ENCODE results near the gene CDH4. TPM values are rescaled to one million over a fixed set of nuclear protein-coding genes. Genes with fewer than 3 reads are reported as not detected.

Gene CDH4
- total RNA-seq, 1 experiment from 2014 or later, result not detected

DNA sequence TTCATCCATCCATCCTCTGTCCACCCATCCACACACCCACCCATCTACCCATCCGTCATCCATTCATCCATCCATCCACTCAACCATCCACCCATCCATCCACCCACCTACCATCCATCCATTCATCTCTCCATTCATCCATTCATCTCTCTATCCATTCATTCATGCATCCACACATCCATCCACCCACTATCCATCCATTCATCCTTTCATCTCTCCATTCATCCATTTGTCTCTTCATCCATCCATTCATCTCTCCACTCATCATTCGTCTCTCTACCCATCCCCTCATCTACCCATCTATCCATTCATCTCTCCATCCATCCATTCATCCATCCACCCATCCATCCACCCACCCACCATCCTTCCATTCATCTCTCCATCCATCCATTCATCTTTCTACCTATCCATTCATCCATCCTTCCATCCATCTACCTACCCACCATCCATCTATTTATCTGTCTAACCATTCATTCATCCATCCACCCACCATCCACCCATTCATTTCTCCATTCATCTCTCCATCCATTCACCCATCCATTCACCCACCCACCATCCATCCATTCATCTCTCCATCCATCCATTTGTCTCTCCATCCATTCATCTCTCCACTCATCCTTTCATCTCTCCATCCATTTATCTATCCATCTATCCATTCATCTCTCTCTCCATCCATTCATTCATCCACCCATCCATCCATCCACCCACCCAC, 538.2 kb downstream of the CDH4 start:
- Histone ChIP-seq H3K27ac (no peak overlapping the region), H3K4me1 (replicated peaks; ENCODE audit: insufficient read depth) (no peaks in the 10 kb centered on the region), H3K4me2 (no peak overlapping the region), H4K20me1 (ENCODE audit: insufficient read depth) (peaks cover 4% of the 10 kb centered on the region; the same call in 1 of the 2 replicates), H3K9me2 (ENCODE audit: insufficient read depth) (no peaks in the 10 kb centered on the region), H3K79me2 (ENCODE audit: low read depth) (no peaks in the 10 kb centered on the region), H2AFZ (no peak overlapping the region), H3K36me3 (ENCODE audit: low read depth) (no peaks in the 10 kb centered on the region), H3F3A (ENCODE audit: insufficient read depth, low read depth) (no peaks in the 10 kb centered on the region), H3K27me3 (ENCODE audit: insufficient read depth, low read depth) (peaks cover 80% of the 10 kb centered on the region), H3K4me3 (no peak overlapping the region), H3K9me3 (ENCODE audit: insufficient read depth, low read depth) (no peaks in the 10 kb centered on the region)
- TF ChIP-seq CTCF (conservative IDR thresholded peaks at IDR 0.05), result no peak
- no peak for TF ChIP-seq EZH2 (IDR thresholded peaks at IDR 0.05; ENCODE audit: low read depth)
- no peak for DNase-seq
- BruUV-seq (replicated peaks), result no TSS peak
- ChIA-PET CTCF (no interaction called here), POLR2A (ENCODE audit: unreplicated experiment) (no interaction called here)
- intact Hi-C loops (cut with micrococcal nuclease; ENCODE audit: unreplicated experiment), result no loop called here

GRCh38 chr20:61791995-61792394, 539.9 kb downstream of the CDH4 start:
- H3F3A ChIP-seq (ENCODE audit: insufficient read depth, low read depth), result no peaks in the 10 kb centered on the region
- no peaks in the 10 kb centered on the region for H3K4me1 ChIP-seq (replicated peaks; ENCODE audit: insufficient read depth)
- peaks cover 75% of the 10 kb centered on the region for H3K27me3 ChIP-seq (ENCODE audit: insufficient read depth, low read depth)
- no peaks in the 10 kb centered on the region for H3K79me2 ChIP-seq (ENCODE audit: low read depth)
- no peak overlapping the region for H3K4me2 ChIP-seq
- TF ChIP-seq CTCF (conservative IDR thresholded peaks at IDR 0.05), result no peak
- no peak for TF ChIP-seq EZH2 (IDR thresholded peaks at IDR 0.05; ENCODE audit: low read depth)
- H3K9me2 ChIP-seq (ENCODE audit: insufficient read depth), result no peaks in the 10 kb centered on the region
- ChIA-PET CTCF (no interaction called here), POLR2A (ENCODE audit: unreplicated experiment) (no interaction called here)
- no peak overlapping the region for H2AFZ ChIP-seq
- H3K9me3 ChIP-seq (ENCODE audit: insufficient read depth, low read depth), result no peaks in the 10 kb centered on the region
- H4K20me1 ChIP-seq (ENCODE audit: insufficient read depth), result peaks cover 4% of the 10 kb centered on the region; the same call in 1 of the 2 replicates
- H3K27ac ChIP-seq, result no peak overlapping the region
- BruUV-seq (replicated peaks), result no TSS peak
- H3K4me3 ChIP-seq, result no peak overlapping the region
- intact Hi-C loops (cut with micrococcal nuclease; ENCODE audit: unreplicated experiment), result no loop called here
- no peaks in the 10 kb centered on the region for H3K36me3 ChIP-seq (ENCODE audit: low read depth)
- DNase-seq, result no peak

DNA sequence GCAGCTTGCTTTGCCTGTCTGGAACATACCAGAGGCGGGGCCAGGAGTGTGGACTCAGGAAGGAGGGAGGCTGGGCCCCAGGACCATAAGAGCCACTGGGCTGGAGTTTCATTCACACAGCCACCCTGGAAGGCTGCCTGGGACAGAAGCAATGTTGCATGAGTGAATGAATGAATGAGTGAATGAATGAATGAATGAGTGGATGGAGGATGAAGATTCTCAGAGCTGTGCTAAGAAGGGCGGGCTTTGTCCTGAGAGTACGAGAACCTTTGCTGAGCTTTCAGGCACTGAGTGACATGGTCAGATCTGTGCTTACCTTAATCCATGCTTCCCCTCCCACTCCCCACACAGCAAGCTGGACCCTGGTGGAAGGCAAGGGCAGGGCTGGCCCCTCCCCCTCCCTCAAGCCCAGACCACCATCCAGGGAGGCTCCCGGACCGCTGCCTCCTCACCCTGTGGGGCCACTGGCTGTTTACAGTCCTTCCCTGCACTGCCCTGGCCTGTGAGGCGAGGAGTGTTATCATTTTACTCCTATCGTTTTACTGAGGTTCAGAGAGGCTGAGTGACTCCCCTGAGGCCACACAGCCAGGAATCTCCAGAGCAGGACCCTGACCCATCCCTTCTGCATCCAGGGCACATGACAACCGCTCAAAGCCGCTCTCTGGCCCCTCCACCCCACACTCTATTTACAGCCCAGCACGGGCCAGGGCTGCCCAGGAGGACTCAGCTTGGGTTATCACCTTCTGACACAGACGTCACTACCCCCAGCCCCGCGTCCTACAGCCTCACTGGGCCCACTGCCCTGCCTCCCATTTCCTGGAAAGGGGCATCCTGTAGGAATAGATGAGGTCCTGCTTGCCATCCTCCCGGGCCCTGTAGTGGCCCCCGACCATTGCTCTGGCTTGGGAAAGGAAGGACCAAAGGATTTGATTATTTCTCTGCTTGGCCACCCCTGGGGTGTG, 543.9 kb downstream of the CDH4 start:
- no peak for TF ChIP-seq CTCF (conservative IDR thresholded peaks at IDR 0.05)
- no peak for TF ChIP-seq EZH2 (IDR thresholded peaks at IDR 0.05; ENCODE audit: low read depth)
- Histone ChIP-seq H3K79me2 (ENCODE audit: low read depth) (no peaks in the 10 kb centered on the region), H2AFZ (no peak overlapping the region), H3K36me3 (ENCODE audit: low read depth) (no peaks in the 10 kb centered on the region), H3K9me2 (ENCODE audit: insufficient read depth) (no peaks in the 10 kb centered on the region), H3K9me3 (ENCODE audit: insufficient read depth, low read depth) (no peaks in the 10 kb centered on the region), H4K20me1 (ENCODE audit: insufficient read depth) (no peaks in the 10 kb centered on the region), H3K4me1 (replicated peaks; ENCODE audit: insufficient read depth) (no peaks in the 10 kb centered on the region), H3K27me3 (ENCODE audit: insufficient read depth, low read depth) (peaks cover 75% of the 10 kb centered on the region), H3K4me3 (no peak overlapping the region), H3F3A (ENCODE audit: insufficient read depth, low read depth) (no peaks in the 10 kb centered on the region), H3K4me2 (no peak overlapping the region), H3K27ac (no peak overlapping the region)
- POLR2A ChIA-PET (ENCODE audit: unreplicated experiment), result no interaction called here
- intact Hi-C loops (cut with micrococcal nuclease; ENCODE audit: unreplicated experiment), result no loop called here
- no peak for DNase-seq
- CTCF ChIA-PET, result no interaction called here
- BruUV-seq (replicated peaks), result no TSS peak
